HG03521 (cell line): ENCODE data around the gene ADGRG3.

ENCODE experiments used
- ATAC-seq: cut with Tn5 transposase; IDR thresholded peaks from one replicate; pipeline ENCODE4 v1.9.1; 2021; ENCODE audit warnings: mild to moderate bottlenecking, moderate library complexity; ENCODE audit not compliant: unreplicated experiment

ADGRG3 gene

DNA sequence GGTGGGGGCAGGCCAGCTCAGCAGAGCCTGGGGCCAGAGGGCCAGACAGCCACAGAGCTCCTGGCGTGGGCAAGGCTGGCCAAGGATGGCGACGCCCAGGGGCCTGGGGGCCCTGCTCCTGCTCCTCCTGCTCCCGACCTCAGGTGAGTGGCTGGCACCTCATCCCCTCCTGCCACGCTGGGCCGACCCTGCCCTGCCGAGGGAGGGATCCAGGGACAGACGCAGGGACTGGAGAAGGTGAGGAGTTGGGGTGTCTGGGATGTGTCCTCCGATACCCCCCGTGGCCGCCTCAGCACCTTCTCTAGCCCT lies at the start of gene ADGRG3:
TSS of gene ADGRG3 (plus strand) at position 44 of the 309 bp plus-strand sequence. CDS start at position 86, 42 bp downstream.
- ATAC-seq: no peak

- no peak for ATAC-seq
These were observed 48.9 kb upstream of the ADGRG3 start for GRCh38 chr16:57619133-57619605.

DNA sequence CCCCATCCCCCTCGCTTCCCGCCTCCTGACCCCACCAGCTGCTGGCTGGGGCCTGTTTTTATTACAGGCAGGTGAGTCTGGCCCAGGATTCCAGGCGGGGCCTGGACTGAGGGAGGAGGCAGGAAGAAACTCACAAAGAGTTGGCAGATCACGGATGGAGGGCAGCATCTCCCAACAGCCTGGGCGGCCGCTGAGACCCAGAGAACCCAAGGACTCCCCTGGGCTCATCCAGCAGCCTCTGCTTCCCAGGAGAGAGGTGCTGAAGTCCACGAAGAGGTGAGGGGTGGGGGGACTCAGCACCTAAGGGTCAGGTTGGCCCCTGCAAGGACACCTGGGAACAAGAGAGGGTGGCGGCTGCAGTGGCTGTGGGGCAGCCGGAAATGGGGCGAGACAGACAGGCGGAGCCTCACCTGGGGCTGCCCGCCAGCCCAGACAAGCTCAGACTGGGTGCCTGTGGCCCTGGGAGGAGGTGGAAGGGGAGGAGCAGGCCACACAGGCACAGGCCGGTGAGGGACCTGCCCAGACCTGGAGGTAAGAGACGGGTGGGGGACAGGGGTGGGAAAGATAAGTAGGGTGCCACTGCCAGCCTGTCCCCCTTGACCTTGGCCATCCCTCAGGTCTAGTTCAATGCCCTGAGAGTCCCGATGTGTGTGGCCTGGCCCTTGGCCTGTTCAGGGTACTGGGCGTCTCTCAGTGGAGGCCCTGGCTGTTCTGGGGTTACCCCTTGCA lies 48.3 kb upstream of the ADGRG3 start:
- ATAC-seq: no peak

DNA sequence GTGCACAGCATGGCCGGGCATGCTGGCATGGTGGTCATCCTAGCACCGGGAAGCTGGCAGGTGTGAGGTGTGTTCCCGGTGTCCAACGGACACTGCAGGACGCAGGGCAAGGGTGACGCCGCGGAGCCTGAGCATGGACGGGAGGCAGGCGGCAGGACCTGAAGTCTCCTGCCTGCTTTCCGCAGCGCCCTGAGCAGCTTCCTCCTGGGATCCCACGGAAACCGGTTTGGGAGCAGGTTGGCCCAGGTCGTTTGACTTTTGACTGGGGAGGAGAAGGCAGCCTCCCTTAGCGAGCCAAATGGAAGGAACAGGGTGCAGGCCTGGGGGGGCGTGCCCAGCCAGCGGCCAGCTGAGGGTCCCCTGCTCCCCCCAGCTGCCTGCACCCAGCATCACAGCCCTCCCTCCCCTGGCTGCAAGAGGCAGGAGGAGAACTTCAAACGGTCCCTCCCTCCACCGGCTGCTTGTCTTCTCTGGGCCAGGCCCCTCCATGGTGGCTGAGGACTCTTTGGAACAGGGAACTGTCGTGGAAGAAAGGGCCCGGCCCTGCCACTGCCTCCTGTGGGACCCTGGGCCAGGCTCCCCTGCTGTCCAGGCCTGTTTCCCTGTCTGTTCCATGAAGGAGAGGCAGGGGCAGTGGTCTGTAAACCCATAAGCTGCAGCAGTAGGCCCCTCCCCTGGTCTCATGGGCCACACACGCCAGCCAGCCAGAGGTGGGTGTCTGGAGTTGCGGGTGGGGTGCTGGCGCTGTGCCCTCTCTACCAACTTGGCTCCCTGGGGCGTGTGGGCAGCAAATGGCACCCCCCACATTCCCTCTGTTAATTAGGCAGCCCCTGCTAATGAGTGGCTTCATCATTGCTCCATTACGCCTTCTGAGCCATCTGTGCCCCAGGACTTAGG lies 47.5 kb upstream of the ADGRG3 start:
- ATAC-seq: no peak

DNA sequence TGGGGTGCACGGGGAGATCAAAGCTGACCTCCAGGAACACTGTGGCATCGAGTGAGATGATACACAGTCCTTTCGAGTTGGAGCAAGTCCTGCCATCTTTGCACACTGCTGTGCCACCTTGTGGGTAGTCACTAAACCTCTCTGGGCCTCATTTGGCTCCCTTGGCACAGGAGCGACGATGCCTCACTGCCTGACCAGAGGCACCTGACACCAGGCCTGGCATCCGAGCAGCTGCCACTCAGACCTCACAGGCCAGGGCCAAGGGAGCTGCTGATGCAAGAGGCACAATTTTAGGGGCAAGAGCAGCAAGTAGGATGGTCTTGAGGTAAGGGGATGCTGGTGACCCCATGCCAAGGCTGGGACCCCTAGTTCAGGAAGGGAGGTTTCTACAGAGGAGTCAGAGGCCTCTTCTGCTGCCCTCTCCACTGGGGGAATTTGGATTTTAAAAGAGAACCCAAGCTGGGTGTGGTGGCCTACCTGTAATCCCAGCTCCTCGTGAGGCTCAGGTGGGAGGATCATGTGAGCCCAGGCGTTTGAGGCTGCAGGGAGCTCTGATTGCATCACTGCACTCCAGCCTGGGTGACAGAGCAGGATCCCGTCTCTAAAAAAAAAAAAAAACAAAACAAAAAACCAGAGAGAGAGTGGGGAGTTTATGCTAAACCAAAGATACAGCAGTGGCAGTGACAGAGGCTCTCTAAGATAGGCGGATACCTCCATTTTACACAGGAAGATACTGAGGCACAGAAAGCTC lies 46.4 kb upstream of the ADGRG3 start:
- ATAC-seq: no peak

- ATAC-seq: no peak
These were observed 45.5 kb upstream of the ADGRG3 start for GRCh38 chr16:57622361-57623250.

- ATAC-seq: no peak
These were observed 44.7 kb upstream of the ADGRG3 start for GRCh38 chr16:57623251-57624043.

DNA sequence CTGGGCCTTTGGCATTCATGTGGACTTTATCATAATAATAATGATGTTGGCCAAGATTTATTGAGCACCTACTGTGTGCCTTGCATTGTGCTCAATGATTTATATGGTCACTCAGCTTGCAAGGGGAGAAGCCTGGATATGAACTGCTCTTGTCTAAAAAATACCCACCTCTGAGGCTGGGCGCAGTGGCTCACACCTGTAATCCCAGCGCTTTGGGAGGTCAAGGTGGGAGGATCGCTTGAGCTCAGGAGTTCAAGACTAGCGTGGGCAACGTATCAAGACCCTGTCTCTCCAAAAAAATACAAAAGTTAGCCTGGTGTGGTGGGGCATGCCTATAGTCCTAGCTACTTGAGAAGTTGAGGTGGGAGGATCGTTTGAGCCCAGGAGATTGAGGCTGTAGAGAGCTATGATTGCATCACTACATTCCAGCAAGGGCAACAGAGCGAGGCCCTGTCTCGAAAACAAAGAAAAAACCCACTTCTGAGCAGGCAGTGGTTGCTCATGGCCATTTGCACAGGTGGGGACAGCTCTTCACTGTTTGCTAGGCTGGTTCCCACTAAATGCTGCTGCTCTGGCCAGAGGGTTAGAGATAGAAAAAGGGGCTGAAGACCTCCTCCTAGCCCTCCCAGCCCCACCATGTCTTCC lies 43.9 kb upstream of the ADGRG3 start:
- ATAC-seq: no peak

GRCh38 chr16:57624806-57625500 lies 43.2 kb upstream of the ADGRG3 start:
- no peak for ATAC-seq

- no peak for ATAC-seq
These were observed 41.5 kb upstream of the ADGRG3 start for GRCh38 chr16:57626420-57627170.

- ATAC-seq: no peak
These were observed 40.8 kb upstream of the ADGRG3 start for GRCh38 chr16:57627184-57627871.

GRCh38 chr16:57628008-57628781 lies 39.9 kb upstream of the ADGRG3 start, which contains the start of gene ADGRG1:
Gene ADGRG1, plus strand, starts transcription at chr16:57628630. Its CDS starts 21,658 bp downstream, at chr16:57650288.
- no peak for ATAC-seq

DNA sequence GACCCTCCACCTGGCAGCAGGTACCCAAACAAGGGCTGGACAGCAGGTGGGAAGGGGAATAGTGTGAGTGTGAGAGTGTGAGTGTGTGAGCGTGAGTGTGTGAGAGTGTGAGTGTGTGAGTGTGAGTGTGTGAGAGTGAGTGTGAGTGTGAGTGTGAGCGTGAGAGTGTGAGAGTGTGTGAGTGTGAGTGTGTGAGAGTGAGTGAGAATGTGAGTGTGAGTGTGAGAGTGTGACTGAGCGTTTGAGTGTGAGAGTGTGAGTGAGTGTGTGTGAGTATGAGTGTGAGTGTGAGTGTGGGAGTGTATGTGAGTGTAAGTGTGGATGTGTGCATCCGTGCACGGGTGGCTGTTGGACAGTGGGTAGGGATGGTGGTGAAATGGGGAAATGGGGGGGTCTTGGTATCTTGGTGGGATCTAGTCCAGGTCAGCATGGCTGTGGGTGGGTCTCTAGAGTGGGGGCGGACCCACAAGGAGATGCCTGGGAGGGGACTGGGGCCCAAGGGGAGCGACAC lies 39.3 kb upstream of the ADGRG3 start:
- ATAC-seq: no peak

DNA sequence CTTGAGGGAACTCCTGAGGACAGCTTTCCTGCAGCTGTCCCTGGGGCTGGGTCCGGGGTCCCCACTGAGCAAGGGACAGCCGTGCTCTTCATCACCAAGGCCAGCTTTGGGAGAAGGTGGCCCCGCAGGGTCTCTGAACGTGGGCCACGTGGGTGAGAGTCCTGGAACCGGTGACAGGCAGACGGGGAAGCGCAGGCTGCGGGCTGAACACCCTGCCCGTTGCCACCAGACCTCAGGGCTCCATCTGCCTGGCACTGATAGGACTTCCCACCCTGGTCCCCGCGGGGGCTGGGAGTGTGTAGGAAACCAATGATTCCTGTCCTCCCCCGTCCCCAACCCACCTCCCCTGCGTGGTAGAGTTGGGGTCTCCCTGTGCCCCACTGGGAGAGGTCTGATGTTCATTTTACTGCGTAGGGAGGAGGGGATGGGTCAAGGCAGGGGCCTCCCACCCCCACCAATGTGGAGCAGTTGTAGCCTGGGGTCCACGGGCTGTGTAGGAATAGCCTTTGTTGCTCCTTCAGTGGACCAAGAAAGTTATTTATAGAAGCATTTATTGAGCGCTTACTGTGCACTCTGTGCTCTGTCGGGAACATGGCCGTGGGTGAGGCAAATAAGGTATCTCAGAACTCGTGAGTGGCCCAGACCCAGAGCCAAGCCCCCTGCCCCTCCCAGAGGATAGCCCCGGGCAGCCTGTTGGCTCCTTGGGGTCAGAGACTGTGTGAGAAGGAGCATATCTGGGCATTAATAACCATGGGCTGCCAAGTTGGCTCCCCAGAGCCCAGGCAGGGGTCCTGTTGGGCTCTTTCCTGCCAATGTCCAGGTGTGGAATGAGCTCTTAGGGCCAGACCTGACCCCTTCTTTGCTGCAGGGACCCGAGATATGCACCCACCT lies 38.3 kb upstream of the ADGRG3 start:
- no peak for ATAC-seq

GRCh38 chr16:57630407-57630797 lies 37.7 kb upstream of the ADGRG3 start:
- ATAC-seq: no peak
